GM19099 (cell line): ENCODE results near the gene PTPRO.

ENCODE experiments used
- POLR2A ChIP-seq: IDR thresholded peaks from 3 replicates; pipeline ENCODE4 v1.6.1; 2011; ENCODE audit warnings: low read depth; ENCODE audit not compliant: insufficient read length; ENCODE audit errors: extremely low read depth

The PTPRO gene

DNA sequence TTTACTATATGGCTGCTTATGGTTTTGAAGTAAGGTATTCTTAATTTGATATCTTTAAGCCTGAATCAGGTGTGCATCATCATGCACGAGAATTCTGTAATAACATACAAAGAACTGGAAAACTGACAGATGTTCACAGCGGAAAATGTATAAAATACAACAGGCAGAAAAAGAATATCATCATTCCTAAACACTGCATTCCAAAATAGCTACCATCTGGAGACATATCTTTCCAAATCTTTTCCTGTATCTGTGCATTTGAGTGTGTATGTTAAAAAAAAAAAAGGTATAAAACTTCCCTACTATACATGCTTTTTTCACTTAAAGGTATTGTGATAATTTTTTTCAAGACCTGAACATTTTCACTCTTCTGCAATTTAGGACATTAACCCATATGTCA is 13.7 kb downstream of the PTPRO start:
- TF ChIP-seq POLR2A: no peak

DNA sequence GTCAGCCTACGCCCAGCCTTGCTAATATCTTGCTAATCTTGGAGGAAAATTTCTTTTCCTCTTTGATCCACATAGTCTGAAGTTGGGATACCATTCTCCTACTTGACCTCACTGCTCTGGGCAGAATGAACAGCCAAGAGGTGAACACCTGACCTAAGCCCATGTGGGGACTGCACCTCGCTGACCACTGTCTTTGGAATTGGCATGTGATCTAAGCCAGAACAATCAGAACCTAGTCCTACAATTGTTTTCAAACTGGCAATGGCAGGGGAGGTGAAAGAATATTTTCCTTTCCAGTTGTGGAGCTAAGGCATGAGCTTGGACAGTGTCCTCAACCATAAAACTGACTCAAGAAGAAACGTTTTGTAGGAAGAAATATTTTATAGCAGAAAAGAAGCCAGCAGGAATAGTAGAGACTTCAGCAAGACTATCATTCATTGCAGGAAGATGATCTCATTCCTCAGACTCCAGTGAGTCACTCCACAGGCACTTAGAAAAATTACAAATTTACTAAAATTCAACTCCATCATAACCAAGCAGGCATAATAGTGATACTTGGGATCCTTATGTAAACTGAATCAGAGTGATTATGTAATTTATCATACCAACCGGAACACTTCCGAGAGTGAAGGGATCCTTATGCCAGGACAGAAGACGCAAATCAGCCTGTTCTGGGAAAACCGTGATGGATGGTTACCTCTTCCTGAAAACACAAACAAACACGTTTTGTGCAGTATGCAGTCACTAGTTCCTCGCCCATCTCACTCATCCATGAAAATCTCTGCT is 14.7 kb downstream of the PTPRO start:
- TF ChIP-seq POLR2A: no peak

DNA sequence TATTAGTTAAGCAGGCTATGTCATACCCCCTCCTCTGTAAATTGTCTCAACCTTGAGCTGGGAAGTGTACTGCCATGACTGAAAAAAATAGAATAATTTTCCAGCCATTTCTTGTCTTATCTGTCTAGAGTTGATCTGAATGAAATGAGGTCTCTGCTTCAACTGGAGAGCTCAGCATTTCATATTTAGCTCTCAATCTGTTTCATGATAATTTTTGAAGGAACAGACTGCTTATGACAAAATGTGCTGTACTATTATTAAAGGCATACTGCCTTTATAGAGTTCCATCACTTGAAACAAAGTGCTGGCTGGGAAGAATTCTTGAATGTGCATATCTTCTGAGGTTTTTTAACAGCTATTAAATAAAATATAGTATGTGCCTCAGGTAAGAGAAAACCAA is 19.1 kb downstream of the PTPRO start:
- no peak for TF ChIP-seq POLR2A

DNA sequence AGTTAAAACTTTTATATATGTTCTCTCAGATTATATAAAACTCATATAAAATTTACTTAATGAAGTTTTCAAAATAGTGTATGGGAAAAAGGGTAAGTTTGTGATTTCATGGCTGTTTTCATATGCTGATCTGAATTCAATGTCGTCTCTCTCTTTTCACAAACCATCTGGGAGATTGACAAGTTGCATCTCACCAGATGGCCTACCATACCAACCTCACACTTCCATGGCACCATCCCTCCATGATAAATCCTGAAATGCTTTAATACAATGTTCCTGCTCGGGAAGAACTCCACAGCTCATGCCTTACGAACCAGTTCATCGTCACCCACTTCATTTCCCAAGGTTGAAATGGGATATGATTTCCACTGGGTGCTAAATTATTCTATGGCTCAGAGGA is 22.3 kb downstream of the PTPRO start:
- TF ChIP-seq POLR2A: no peak

DNA sequence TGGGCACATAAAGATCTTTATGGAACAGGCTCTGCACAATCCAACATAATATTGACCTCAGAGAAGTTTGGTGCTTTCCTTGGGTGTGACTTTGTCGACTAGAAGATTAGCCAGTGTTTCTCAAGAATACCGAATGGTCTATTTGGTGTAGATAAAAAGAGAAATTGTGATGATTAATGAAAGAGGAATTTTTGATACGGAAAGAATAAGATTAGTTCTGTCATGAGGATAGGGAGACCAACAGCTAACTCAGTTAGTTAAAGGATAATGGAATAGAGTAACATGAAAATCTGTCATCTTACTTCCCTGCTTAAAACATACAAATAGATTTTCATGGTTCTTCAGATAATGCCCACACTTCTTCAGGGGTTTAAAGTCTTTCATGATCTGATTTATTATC is 24.2 kb downstream of the PTPRO start:
- TF ChIP-seq POLR2A: no peak

DNA sequence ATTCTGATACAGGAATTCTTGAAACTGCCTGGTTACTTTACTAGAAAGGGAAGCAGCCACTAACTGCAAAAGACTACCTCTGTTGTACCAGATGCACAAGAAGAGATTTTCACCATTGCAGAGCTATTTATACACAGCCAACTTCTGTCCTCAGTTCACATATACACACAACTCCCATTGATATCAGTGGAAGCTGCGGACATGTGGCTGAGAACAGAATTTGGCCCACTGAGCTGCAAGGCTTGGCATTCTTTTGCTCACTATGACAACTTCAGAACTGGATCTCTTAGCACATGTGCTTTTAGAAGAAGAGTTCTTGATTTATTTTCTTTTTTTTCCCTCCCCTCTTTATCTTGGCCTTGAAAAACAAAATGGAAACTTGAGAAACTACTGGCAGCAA is 28.3 kb downstream of the PTPRO start:
- no peak for TF ChIP-seq POLR2A

DNA sequence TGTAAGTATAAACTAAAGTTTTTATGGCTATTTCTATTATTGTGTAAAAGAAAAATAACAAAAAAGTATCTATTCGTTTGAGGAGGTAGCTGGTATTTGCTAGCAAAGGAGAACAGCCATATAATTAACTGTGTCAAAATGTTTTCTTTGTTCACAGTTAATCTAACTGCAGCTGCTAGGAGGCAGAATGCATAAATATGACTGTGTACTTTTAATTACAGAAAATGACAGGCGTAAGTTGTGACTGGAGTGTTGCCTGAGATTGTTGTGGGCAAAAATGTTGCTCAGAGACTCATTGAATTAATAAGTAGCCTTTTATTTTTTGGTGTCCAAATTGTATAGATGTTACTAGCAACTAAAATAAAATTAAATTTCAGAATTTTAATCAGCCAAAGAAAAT is 33.5 kb downstream of the PTPRO start:
- no peak for TF ChIP-seq POLR2A

DNA sequence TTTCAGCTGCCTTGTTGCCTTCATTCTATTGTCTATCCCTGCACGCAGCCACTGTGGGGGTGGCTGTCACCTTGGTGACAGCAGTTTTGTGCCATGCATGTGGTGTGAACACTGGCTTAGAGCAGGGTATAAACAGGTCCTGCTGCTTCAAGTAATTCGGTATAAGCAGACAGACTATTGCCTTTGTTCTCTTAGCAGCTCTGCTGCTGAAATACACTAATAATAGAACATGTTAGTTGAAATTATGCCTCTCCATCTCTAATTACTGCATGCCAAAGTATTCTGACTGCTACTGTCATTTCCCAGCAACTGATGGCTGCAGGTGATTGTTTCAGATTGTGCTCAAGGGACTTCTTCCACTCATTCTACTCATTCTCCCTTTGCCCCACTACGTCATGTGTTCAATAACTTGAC is 34.6 kb downstream of the PTPRO start:
- no peak for TF ChIP-seq POLR2A

DNA sequence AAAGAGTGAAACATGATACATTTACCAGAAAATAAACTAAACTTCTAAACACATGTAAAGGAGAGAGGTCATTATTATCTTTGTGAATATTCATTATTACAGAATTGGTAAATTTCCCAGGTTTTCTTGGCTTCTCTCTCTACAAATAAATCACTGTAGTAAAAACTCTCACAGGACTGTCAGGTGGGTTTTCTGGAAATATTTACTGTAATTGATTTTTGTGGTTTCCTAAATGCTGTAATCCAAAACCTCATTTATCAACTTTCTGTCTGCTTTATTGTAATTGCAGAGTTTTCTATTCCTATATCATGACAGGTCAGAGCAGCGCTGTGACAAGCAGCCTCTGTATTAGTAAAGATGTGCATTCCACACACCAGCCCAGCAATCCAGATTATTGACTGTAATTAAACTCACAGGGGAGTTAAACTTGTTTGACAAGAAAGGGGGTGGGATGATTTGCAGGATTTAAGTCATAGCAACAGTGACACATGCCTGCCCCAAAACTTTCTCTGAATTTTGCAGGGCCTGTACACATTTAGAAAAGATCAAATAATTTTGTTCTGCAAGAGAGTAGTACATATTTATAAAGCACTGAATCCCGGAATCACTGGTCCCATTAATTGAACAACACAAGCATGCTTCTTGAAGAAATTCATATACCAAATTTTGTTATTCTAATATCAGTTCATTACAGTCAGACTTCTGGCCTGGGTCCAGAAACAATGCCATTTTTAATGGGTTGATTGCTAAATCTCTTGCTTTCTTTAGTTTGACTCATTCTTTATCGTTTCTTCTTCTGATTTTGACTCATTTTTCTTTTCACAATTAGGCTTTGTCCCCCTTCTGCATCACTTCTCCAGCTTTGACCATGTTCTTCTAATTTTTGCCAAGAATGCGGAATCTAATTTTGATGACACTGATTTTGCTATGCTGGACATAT is 42.2 kb downstream of the PTPRO start:
- TF ChIP-seq POLR2A: no peak

DNA sequence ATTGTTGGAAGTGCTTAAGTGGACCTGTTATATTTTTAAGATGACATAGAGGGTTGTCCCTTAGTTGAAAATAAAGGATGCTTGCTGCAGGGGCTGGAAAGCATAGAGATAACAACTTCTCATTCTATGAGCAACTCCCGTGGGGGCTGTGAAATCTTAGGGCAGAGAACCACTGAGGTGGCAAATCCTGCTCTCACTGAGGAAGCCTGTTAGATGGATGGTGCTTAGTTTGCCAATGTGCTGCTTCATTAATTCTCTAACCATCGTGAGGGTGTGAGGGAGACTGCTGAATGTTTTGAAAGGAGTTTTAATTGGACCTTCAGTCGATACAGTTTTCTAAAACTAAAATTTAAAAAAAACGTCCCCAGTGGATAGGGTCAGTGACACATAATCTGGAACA is 46.5 kb downstream of the PTPRO start:
- no peak for TF ChIP-seq POLR2A

DNA sequence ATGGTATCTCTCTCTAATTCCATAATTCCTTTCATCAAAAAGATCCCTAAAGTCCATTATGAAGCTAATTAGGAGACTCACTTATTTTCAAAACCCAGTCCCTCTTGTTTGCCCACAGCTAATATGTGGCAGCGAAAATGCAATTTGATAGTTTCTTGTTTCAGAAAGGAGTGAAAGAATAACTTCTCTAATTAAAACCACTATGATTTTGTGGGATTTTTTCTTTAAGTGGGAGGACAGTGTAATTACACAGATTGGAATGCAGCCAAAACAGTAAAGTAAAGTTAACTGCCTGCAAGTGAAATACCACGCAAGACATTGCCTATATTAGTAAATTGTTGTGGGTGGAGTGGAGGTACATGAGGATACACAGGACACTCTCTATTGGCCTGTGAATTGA is 50.0 kb downstream of the PTPRO start:
- no peak for TF ChIP-seq POLR2A

DNA sequence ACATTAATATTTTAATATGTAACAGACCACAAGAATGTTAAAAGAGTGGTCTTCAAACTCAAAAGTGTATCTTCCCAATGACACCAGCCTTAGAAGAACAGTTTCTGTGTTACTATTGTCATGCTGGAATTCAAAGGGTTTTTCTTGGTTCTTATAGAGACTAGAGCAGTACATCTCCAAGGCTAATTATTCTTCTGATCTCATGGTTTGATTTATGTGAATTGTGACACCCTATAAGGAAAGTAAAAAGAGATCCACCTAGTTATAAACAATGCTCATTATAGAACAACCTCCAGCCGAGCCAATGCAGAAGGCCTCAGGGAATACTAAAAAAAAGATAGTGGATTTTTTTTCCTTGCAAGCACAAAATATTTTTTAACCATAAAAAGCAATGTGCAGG is 65.5 kb downstream of the PTPRO start:
- no peak for TF ChIP-seq POLR2A

DNA sequence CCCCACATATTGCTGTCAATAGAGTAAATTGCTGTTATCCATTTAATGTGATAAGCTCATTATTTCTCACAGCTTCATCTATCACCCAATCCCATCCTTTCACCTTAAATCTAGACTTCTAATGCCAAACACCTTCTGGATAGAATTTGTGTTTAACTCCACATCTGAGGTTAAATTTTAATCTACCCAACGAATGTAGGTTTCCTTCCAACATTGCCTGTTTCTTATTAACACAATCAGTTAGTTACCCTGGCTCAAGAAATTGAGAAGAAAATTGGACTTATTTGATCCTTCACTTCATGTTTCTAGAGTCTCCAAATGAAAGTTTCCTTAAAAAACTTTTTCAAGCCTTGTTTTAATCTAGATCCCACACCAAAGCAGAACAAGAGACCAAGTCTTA is 67.3 kb downstream of the PTPRO start:
- TF ChIP-seq POLR2A: no peak

DNA sequence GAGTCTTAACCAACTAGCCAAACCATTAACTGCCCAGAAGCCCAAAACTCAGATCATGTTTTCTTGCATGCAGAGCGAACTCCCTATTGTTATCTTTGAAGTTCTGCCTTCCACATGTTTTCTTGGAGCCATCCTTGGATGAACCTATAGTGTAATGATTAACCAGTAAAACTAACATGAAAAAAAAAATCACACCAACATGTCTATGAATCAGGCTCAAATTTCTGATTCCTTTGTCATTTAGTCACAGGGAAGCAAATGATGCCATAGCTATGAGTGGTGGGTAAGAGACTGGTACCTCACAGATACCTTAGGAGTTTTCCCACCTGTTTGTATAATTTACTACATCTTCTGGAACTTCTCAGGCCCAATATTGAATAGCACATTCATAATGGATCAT is 70.7 kb downstream of the PTPRO start:
- no peak for TF ChIP-seq POLR2A

DNA sequence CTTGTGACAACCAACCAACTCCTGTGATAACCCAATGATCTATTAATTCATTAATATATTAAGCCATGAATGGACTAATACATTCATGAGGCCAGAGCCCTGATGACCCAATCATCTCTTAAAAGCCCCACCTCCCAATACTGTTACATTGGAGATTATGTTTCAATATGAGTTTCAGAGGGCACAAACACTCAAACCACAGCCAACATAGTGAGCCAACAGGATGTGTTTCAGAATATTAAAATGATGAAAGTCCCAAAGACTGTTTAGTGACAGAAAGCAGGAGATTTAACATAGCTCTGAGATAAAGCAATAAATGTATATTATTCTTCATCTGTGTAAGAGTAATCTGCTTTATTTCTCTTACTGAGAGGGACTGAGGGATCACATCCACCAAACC is 71.7 kb downstream of the PTPRO start:
- TF ChIP-seq POLR2A: no peak

DNA sequence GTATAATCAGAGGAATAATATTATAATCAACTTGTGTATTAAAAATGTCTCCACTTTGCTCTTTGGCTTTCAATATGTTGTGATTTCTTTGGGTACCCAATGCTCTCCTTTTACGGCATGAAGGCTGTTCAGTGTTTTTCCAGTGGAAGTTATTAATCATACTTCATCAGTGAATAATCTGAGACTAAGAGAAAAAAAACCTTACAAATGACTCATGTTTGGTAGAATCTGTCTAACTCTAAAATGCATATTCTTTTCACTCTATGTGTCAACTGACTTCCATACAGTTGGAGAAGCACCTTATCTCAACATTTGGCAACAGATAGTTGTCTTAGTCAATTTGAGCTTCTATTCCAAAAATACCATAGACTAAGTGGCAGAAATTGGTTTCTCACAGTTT is 82.2 kb downstream of the PTPRO start:
- TF ChIP-seq POLR2A: no peak
